T-helper 2 cell treated with Interferon-gamma antibody and Interleukin-4, amounts not matched to agents 5 μg/mL and 100 μg/mL, for 36 hours (primary cell): ENCODE data around the gene PDXDC1.
"Not testable (repeated sequence)": the region's sequence is repeated elsewhere in the genome, so short reads cannot be mapped to it uniquely, and the experiment has no call there.

Experiments used
- DNase-seq: peaks from one replicate; pipeline ENCODE4 v3.0.0; 2021; ENCODE audit warnings: low spot score
- H3K27ac Mint-ChIP-seq: one replicate; pipeline ENCODE4 v1.8.0; 2021; ENCODE audit warnings: mild to moderate bottlenecking, mixed read lengths
- H3K27me3 Mint-ChIP-seq: one replicate; pipeline ENCODE4 v1.8.0; 2021; ENCODE audit warnings: low read depth, mixed read lengths
- H3K36me3 Mint-ChIP-seq: one replicate; pipeline ENCODE4 v1.8.0; 2021; ENCODE audit warnings: low read depth, mixed read lengths
- H3K4me1 Mint-ChIP-seq: one replicate; pipeline ENCODE4 v1.8.0; 2021; ENCODE audit warnings: low read depth, mixed read lengths
- H3K4me3 Mint-ChIP-seq: one replicate; pipeline ENCODE4 v1.8.0; 2022; ENCODE audit warnings: mild to moderate bottlenecking, moderate library complexity, mixed read lengths
- H3K9me3 Mint-ChIP-seq: one replicate; pipeline ENCODE4 v1.8.0; 2021; ENCODE audit warnings: mixed read lengths

PDXDC1 gene

GRCh38 chr16:15130256-15130932, 155.6 kb downstream of the PDXDC1 start:
- H3K4me3 Mint-ChIP-seq, H3K27me3 Mint-ChIP-seq, H3K27ac Mint-ChIP-seq, DNase-seq, H3K4me1 Mint-ChIP-seq, H3K36me3 Mint-ChIP-seq, H3K9me3 Mint-ChIP-seq: not testable (repeated sequence)

DNA sequence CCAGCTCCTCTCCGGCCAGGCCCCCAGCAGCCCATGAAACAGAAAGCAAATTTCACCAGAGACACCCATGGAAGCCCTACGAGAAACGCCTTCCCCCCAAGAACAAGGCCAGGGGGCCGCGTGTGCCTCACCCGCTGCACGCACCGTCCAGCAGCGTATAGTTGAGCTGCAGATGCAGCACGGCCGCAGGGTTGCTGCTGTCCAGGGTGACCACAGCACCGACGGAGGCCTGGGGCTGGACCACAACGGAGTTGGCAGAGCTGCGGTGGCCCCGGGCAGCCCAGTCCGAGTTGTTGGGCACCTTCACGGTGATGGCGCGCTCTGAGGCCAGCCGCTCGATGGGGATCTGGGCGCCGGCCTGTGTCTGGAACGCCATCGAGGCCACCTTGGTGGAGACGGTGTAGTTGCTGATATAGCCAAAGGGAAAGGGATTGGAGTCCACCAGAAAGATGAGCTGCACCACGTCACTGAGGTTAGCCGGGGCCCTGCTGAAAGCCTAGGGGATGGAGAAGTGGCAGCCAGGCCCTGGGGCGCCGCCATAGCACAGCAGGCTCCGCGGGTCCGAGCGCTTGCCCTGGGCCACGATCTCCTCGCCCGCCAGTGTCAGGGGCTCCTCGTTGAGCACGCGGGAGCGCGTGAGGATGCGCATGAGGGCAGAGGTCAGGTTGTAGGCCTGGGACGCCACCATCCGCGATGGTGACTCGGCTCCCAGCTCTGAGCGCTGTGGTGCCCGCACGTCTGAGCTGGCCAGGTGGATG, 156.3 kb downstream of the PDXDC1 start:
- H3K4me3 Mint-ChIP-seq, H3K4me1 Mint-ChIP-seq, H3K27ac Mint-ChIP-seq, DNase-seq, H3K9me3 Mint-ChIP-seq, H3K27me3 Mint-ChIP-seq, H3K36me3 Mint-ChIP-seq: not testable (repeated sequence)

- H3K27ac Mint-ChIP-seq, H3K4me1 Mint-ChIP-seq, H3K4me3 Mint-ChIP-seq, H3K27me3 Mint-ChIP-seq, H3K9me3 Mint-ChIP-seq, DNase-seq, H3K36me3 Mint-ChIP-seq: not testable (repeated sequence)
Observed at GRCh38 chr16:15132719-15133428, 158.0 kb downstream of the PDXDC1 start.

GRCh38 chr16:15133554-15133953, 158.7 kb downstream of the PDXDC1 start:
- not testable (repeated sequence) for H3K36me3 Mint-ChIP-seq, DNase-seq, H3K9me3 Mint-ChIP-seq, H3K27ac Mint-ChIP-seq, H3K4me1 Mint-ChIP-seq, H3K27me3 Mint-ChIP-seq, H3K4me3 Mint-ChIP-seq

DNA sequence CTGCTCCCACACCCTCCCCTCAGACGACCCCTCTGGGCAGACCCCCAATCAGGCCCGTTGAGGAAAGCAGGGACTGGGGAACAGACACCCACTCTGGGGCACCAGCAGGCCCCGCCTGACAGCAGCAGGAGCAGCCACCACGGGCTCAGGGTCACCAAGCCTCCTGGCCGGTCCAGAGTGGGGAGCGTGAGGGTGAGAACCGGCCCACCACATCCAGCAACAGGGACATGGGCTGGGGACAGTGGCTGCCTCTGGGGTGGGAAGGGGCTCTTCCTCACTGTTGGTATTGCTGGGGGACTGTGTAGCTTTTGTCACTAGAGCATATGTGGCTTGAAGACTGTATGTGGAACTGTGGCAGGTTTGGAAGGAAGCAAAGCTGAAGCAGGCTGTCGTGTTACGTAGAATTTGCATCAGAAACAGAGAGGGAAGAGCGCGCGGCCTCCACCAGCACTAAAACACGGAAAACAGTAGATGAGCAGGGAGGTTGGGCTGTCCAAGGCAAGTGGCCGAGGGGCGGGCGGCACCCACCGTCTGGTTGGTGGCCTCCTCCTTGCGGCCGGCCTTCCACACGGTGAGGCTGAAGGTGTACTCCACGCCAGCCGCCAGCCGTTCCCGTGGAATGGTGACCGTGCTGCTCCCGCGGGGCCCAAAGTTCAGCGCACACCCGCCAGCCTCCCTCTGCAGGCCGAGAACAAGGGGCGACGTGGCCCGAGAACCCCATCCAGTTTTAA, 160.1 kb downstream of the PDXDC1 start:
- H3K4me1 Mint-ChIP-seq, H3K9me3 Mint-ChIP-seq, H3K4me3 Mint-ChIP-seq, H3K36me3 Mint-ChIP-seq, H3K27ac Mint-ChIP-seq, H3K27me3 Mint-ChIP-seq, DNase-seq: not testable (repeated sequence)

GRCh38 chr16:15135483-15136360, 160.9 kb downstream of the PDXDC1 start:
- H3K4me1 Mint-ChIP-seq, H3K4me3 Mint-ChIP-seq, H3K36me3 Mint-ChIP-seq, DNase-seq, H3K27ac Mint-ChIP-seq, H3K9me3 Mint-ChIP-seq, H3K27me3 Mint-ChIP-seq: not testable (repeated sequence)

DNA sequence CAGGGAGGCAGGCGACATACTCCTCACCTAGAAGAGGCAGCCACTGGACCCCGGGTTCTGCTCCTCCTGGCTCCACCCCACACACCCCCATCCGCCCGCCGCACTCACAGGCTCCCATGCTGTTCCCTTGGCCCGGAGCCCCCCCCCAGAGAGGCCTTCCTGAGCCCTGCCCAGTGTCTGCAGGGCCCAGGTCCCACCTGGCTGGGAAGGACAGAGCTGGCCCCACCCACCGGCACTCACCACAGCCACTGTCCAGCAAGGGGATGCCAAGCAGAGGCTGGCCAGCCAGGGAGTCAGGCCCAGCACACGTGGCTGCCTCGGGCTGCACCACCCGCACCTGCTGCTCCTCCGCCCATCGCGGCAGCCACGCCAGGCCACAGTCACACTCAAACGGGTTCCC, 162.7 kb downstream of the PDXDC1 start:
- not testable (repeated sequence) for H3K36me3 Mint-ChIP-seq, H3K9me3 Mint-ChIP-seq, H3K4me3 Mint-ChIP-seq, DNase-seq, H3K4me1 Mint-ChIP-seq, H3K27ac Mint-ChIP-seq, H3K27me3 Mint-ChIP-seq

DNA sequence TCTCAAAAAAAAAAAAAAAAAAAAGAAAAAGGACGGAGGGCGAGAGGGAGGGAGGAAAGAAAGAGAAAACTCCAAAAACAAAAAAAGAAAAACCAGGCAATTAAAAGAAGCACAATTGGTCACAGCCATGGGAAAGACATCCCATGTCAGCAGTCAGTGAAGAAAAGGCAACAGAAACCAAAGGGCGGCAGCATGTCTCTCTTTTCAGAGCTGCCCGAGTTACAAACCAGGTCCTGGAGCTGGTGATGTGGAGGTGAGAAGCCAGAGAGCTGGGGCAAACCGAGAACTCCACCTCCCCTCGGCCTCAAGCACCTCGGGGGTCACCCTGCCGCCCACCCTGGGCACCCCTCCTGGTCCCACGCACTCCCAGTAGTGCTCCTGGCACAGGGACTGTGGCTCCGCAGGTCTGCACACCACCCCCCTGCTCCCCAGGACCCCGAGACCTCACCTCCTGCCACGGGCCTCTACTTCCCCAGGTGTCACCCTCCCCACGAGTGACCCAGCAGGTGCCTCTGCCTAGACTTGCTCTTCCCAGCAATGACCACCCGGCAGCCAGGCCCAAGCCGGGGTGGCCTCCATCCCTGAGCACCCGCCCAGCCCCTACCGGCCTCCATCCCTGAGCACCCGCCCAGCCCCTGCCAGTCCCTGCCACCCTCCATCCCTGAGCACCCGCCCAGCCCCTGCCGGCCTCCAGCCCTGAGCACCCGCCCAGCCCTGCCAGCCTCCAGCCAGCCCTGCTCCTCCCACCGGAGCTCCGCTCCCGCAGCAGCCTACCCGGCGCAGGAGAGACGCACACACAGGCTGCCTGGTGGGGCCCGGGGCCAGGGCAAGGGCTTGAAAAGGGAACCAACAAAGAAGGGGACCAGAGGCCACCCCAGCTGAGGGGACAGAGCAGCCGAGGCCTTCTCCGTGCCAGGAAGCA, 165.9 kb downstream of the PDXDC1 start:
- not testable (repeated sequence) for H3K27me3 Mint-ChIP-seq

GRCh38 chr16:15141586-15141985, 166.8 kb downstream of the PDXDC1 start:
- H3K4me3 Mint-ChIP-seq: no peak overlapping the region
- H3K4me1 Mint-ChIP-seq: no peaks in the 10 kb centered on the region
- DNase-seq: no peak
- H3K9me3 Mint-ChIP-seq: no peaks in the 10 kb centered on the region
- H3K27ac Mint-ChIP-seq: no peak overlapping the region
- H3K27me3 Mint-ChIP-seq: no peaks in the 10 kb centered on the region
- H3K36me3 Mint-ChIP-seq: no peaks in the 10 kb centered on the region

More for the DNA sequence above, 165.9 kb downstream of the PDXDC1 start:
- H3K27ac Mint-ChIP-seq, H3K36me3 Mint-ChIP-seq, H3K4me3 Mint-ChIP-seq, DNase-seq, H3K4me1 Mint-ChIP-seq, H3K9me3 Mint-ChIP-seq: not testable (repeated sequence)

- not testable (repeated sequence) for H3K9me3 Mint-ChIP-seq, H3K4me3 Mint-ChIP-seq, H3K27ac Mint-ChIP-seq, DNase-seq, H3K27me3 Mint-ChIP-seq, H3K4me1 Mint-ChIP-seq, H3K36me3 Mint-ChIP-seq
Observed at GRCh38 chr16:15142107-15142890, 167.5 kb downstream of the PDXDC1 start.

- not testable (repeated sequence) for H3K4me1 Mint-ChIP-seq, H3K36me3 Mint-ChIP-seq, H3K4me3 Mint-ChIP-seq, H3K9me3 Mint-ChIP-seq, H3K27me3 Mint-ChIP-seq, DNase-seq, H3K27ac Mint-ChIP-seq
Observed at GRCh38 chr16:15142891-15143600, 168.2 kb downstream of the PDXDC1 start.
